Thyroid gland (tissue), 4 donors: ENCODE measurements around the gene SOCS3. TPM values are rescaled to one million over a fixed set of nuclear protein-coding genes. Genes with fewer than 3 reads are reported as not detected.
A peak's percentile ranks its signal among the peaks of the same experiment; 100 is the strongest.

ENCODE experiments used
- DNase-seq, 2 donors: peaks; one replicate each; pipeline ENCODE4 v3.0.0-alpha.2; 2019
- H3K27ac ChIP-seq, 3 donors: fragments of 200-600 bp; sonication (generic); 1 replicate in 2 of 3; 2 replicates in 1 of 3; pipeline ENCODE4 v1.5.1; 2016 to 2019; ENCODE audit warnings: mild to moderate bottlenecking in 1 of 3, moderate library complexity in 1 of 3
- H3K27me3 ChIP-seq: fragments of 200-600 bp; sonication (generic); one replicate; pipeline ENCODE4 v1.5.1; 2019
- H3K36me3 ChIP-seq, 2 donors: fragments of 200-600 bp; sonication (generic); one replicate each; pipeline ENCODE4 v1.5.1; 2016 to 2019
- H3K4me1 ChIP-seq, 2 donors: fragments of 200-600 bp; sonication (generic); one replicate each; pipeline ENCODE4 v1.5.1; 2017 to 2019
- H3K4me3 ChIP-seq, 3 donors: fragments of 200-600 bp; sonication (generic); replicated peaks in 1 of 3; 1 replicate in 2 of 3; 2 replicates in 1 of 3; pipeline ENCODE4 v1.5.1; 2016; ENCODE audit warnings: mild to moderate bottlenecking in 1 of 3
- H3K9me3 ChIP-seq: fragments of 200-600 bp; sonication (generic); one replicate; pipeline ENCODE4 v1.5.1; 2017
- CTCF ChIP-seq, 6 experiments: fragments of 200-600 bp in 3 of 6; fragments of 450-650 bp in 3 of 6; sonication (generic) in 3 of 6; IDR thresholded peaks; one replicate each; pipeline ENCODE4 v1.5.1; 2016 to 2019; ENCODE audit warnings: antibody characterized with exemption in 6 of 6, mild to moderate bottlenecking in 2 of 6, inconsistent platforms in 1 of 6, moderate library complexity in 1 of 6
- POLR2A ChIP-seq, 2 donors: fragments of 450-650 bp; IDR thresholded peaks; one replicate each; pipeline ENCODE4 v1.6.1; 2017; ENCODE audit warnings: antibody characterized with exemption in 2 of 2, mild to moderate bottlenecking in 2 of 2, moderate library complexity in 1 of 2
- whole genome bisulfite sequencing, 2 donors: methylation state at CpG; one replicate each; pipeline ENCODE4 v1.1.5; 2017; 5-methylcytosine and 5-hydroxymethylcytosine counted together
- intact Hi-C: fragments of 100-400 bp; cut with DNase I; formaldehyde crosslinking; loops from one replicate; pipeline ENCODE4 v1.15.1; 2023
- total RNA-seq, 4 donors: library from RNA; depleted of rRNA; stranded (reverse); fragments of >200 nt; gene quantifications; one replicate each; pipeline ENCODE4 v1.2.3, GENCODE V29; 2016

SOCS3 gene
- total RNA-seq, 4 donors from 2014 or later, result 9.2 to 110 (median 33.3) TPM

GRCh38 chr17:78374631-78375274 is 14.9 kb upstream of the SOCS3 start:
- H3K27me3 ChIP-seq, result no peaks in the 10 kb centered on the region
- H3K9me3 ChIP-seq, result no peaks in the 10 kb centered on the region
- no peak for TF ChIP-seq CTCF (IDR thresholded peaks at IDR 0.05)
- no peak for TF ChIP-seq POLR2A (IDR thresholded peaks at IDR 0.05)
- intact Hi-C loops, result no loop called here
- H3K4me3 ChIP-seq, result no peak overlapping the region
- peak overlapping the region in 2 of 3 donors; percentile 59 to 70 for H3K27ac ChIP-seq
- peaks cover 8 to 34% of the 10 kb centered on the region in 2 donors for H3K4me1 ChIP-seq
- no peaks in the 10 kb centered on the region for H3K36me3 ChIP-seq
- DNase-seq, result no peak
- 38 to 53% methylated on average over 14 of the region's 14 CpGs for WGBS, 2 donors

- no peaks in the 10 kb centered on the region for H3K9me3 ChIP-seq
- 59 to 64% methylated on average over 6 of the region's 6 CpGs for WGBS, 2 donors
- no peaks in the 10 kb centered on the region for H3K36me3 ChIP-seq
- intact Hi-C loops, result no loop called here
- peak overlapping the region in 1 of 3 donors; percentile 70 for H3K27ac ChIP-seq
- H3K27me3 ChIP-seq, result no peaks in the 10 kb centered on the region
- no peak overlapping the region for H3K4me3 ChIP-seq
- DNase-seq, result no peak
- peaks cover 2 to 29% of the 10 kb centered on the region in 2 donors for H3K4me1 ChIP-seq
- TF ChIP-seq CTCF (IDR thresholded peaks at IDR 0.05) (no peak), POLR2A (IDR thresholded peaks at IDR 0.05) (no peak)
Observed at GRCh38 chr17:78374189-78374588, 14.3 kb upstream of the SOCS3 start.

- Histone ChIP-seq H3K27me3 (no peaks in the 10 kb centered on the region), H3K36me3 (no peaks in the 10 kb centered on the region), H3K9me3 (no peaks in the 10 kb centered on the region), H3K27ac (no peak overlapping the region), H3K4me1 (peaks cover 0 to 35% of the 10 kb centered on the region in 2 donors), H3K4me3 (no peak overlapping the region)
- intact Hi-C loops, result no loop called here
- no peak for DNase-seq
- TF ChIP-seq POLR2A (IDR thresholded peaks at IDR 0.05) (no peak), CTCF (IDR thresholded peaks at IDR 0.05) (no peak)
- 67 to 72% methylated on average over 5 of the region's 5 CpGs for WGBS, 2 donors
Observed at GRCh38 chr17:78372841-78373240, 13.0 kb upstream of the SOCS3 start.

GRCh38 chr17:78371056-78371455 is 11.2 kb upstream of the SOCS3 start:
- WGBS, 2 donors, result 82 to 95% methylated on average over 7 of the region's 7 CpGs
- Histone ChIP-seq H3K36me3 (no peaks in the 10 kb centered on the region), H3K27ac (no peak overlapping the region), H3K4me1 (peaks cover 8 to 34% of the 10 kb centered on the region in 2 donors), H3K9me3 (no peaks in the 10 kb centered on the region), H3K27me3 (no peaks in the 10 kb centered on the region), H3K4me3 (no peak overlapping the region)
- TF ChIP-seq CTCF (IDR thresholded peaks at IDR 0.05) (no peak), POLR2A (IDR thresholded peaks at IDR 0.05) (no peak)
- intact Hi-C loops, result no loop called here
- DNase-seq, result no peak

GRCh38 chr17:78369791-78370381 is 10.0 kb upstream of the SOCS3 start:
- Histone ChIP-seq H3K4me3 (no peak overlapping the region), H3K27ac (no peak overlapping the region), H3K4me1 (peaks cover 20 to 34% of the 10 kb centered on the region in 2 donors), H3K9me3 (no peaks in the 10 kb centered on the region), H3K27me3 (no peaks in the 10 kb centered on the region), H3K36me3 (no peaks in the 10 kb centered on the region)
- WGBS, 2 donors, result 77 to 85% methylated on average over 7 to 13 of the region's 13 CpGs
- intact Hi-C loops, result no loop called here
- TF ChIP-seq CTCF (IDR thresholded peaks at IDR 0.05), result no peak
- no peak for DNase-seq
